D341Med (cell line): ENCODE measurements around the gene NSMF.

ENCODE experiments used
- DNase-seq: peaks from one replicate; pipeline ENCODE4 v3.0.0; 2012; ENCODE audit warnings: low spot score

Gene NSMF

DNA sequence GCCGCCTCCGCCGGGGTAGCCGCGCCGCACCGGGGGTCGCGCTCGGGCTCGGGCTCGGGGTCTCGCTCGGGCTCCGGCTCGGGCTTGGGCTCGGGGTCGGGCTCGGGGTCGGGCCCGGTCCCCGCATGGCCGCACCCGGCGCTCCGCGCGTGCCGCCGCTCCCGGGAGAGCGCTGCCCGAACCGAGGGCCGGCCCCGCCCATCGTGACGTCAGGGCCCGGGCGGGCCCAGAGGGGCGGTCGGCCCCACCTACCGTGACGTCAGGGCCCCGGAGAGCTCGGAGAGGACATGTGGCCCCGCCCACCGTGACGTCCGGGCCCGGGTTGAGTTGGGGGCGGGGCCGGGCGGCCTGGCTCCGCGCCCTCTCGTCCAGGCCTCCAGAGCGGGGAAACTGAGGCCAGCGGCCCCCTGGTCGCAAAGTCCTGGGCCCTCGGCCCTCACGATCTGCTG lies at the start of gene NSMF:
Gene NSMF, minus strand, starts transcription at position 183 of the 449 bp plus-strand sequence. CDS start 232 bp downstream, outside the sequence.
- DNase-seq = peak; percentile 100

DNA sequence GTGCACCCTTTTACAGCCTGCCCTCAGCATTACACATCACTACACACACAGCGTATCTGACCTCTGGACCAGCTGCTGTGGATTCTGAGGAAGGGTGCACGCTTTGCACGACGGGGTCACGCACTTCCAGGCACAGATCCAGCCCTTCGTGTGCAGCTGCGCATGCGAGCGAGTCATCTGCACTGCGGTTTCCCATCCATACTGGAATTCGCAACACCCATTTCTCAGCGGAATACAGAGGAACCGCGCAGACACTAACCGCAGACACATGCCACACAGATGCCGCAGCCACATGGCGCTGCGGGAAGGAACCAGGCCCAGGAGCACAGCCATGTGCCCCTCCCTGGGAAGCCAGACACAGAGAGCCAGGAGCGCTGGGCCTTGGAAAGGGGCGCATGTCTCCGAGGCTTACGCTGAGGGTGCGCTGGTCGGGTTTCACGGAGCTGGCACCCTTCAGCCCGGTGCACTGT lies 47.6 kb upstream of the NSMF start:
- DNase-seq = peak; percentile 24

GRCh38 chr9:137506274-137506673 lies 47.1 kb upstream of the NSMF start:
- peak; percentile 30 for DNase-seq

DNA sequence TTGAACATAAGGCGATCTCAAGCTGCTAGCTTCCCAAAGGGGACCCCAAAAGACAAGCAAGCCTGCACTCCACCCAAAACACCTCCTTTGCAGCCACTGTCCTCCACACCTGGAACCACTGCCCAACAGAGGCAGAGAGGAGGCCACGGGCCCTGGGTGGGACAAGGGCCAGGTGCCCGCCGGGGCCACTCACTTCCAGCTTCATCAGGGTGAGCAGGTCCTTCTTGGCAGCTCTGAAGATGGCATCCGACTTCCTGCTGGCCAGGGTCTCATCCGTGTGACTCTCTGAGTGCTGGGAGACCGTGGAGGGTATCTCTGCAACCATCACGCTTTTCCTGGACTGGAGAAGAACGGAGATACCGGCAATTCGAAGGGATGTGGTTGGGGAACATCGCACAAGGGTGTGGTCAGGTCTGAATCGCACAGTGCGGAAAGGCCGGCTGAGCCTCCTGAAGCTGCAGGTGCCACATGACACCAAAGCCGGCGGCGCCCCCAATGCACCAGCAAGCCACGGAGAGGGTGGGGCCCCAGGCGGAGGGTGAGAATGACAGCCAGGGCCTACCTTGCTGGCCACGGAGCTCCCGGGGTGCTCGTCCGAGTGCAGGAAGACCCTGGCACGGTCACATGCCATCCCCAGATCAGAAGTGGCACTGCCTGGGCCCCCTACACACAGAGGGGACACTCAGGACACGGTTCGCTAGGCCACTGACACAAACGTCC lies 46.4 kb upstream of the NSMF start:
- peak; percentile 24 for DNase-seq

GRCh38 chr9:137504432-137504777 lies 45.3 kb upstream of the NSMF start:
- DNase-seq = no peak

DNA sequence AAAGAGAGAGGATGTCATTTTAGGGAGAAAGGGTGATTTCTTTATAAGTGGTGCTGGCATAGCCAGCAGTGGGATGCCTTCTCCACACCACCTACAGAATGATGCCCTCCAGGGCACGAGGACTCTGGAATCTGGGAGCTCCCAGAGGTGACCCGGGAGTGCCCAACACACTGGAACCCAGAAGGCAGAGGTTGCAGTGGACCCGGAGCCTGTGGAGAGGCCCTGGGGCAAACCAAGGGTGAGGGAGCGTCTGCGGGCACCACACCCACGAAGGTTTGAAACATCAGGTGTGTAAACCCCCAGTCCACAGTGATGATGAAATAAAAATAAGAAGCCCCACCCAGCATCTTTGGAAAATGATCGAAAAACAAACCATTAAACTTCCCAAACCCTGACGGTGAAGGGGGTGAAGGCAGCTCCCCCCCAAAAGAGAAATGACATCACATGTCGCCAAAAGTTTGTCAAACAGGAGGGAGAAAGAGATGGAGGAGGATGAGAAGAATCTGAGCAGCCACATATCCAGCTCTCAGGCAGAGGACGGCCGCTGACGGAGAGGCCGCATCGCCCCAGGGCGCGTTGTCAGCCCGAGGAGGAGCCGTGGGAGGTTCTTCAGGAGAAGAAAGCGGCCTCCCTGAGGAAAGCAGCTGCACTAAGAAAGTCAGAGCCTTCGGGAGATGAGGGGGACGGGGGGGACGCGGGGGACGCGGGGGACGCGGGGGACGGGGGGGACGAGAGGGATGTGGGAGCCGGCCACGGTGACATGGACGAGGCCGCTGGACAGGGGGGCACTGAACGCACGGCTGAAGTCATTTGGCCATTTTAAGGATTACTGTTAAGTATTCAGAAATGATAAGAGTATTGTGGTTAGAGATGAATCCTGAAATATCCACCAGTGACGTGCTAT lies 43.1 kb upstream of the NSMF start:
- DNase-seq = peak; percentile 87

DNA sequence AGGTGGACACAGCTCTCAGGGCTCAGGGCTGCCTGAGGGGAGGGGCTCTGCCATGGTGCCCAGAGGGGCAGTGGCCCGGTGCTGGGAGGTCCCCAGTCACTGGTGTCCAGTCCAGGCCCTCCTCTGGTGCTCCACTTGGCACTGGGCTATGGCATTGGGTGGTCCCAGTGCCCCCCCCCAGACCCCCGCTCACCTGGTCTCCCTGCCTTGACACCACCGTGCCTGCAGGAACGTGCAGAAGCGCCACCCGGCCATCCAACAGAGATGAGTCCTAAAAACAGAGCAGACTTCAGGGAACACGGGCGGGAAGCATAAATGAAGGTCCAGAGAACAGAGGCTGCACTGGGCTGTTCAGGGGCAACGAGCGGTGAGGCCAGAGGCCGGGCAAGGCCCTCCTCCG lies 42.3 kb upstream of the NSMF start:
- DNase-seq = no peak

- DNase-seq = no peak
Measured at GRCh38 chr9:137500666-137501397, 41.7 kb upstream of the NSMF start.

DNA sequence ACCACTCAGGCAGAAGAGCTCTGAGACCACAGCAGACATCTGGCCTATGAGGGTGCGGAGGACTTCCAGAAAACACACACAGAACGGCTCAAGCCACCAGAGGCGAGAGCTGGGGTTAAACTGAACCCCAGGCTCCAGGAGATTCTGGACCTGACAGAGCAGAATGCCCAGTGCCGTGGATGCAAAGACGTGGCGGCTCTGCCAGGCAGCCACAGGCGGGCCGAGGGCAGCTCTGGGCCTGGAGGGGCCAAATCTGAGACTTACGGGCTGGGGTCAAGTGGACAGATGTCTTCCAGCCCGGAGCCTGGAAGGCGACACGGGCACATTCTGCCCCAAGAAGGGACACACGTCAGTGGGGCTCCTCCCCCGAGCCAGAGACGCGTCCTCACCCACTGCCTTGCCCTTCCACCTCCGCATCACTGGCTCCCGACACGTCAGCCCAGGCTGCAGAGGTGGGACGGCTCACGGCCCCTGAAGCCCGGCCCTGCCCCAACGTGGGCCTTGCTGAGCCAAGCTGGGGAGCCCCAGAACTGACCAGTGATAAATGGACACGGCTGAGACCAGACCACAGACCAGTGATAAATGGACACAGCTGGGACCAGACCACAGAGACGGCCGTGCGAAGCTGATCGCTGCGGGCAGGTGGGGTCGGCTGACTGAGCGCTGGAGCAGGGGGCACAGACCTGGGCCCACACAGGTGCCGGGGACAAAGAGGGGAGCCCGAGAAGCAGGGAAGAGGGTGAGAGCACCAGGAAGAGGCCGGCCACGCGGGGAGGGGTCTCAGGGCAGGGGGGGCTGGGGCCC lies 40.9 kb upstream of the NSMF start:
- no peak for DNase-seq

GRCh38 chr9:137499416-137499815 lies 40.3 kb upstream of the NSMF start:
- no peak for DNase-seq

- no peak for DNase-seq
Measured at GRCh38 chr9:137498720-137499150, 39.6 kb upstream of the NSMF start.

DNA sequence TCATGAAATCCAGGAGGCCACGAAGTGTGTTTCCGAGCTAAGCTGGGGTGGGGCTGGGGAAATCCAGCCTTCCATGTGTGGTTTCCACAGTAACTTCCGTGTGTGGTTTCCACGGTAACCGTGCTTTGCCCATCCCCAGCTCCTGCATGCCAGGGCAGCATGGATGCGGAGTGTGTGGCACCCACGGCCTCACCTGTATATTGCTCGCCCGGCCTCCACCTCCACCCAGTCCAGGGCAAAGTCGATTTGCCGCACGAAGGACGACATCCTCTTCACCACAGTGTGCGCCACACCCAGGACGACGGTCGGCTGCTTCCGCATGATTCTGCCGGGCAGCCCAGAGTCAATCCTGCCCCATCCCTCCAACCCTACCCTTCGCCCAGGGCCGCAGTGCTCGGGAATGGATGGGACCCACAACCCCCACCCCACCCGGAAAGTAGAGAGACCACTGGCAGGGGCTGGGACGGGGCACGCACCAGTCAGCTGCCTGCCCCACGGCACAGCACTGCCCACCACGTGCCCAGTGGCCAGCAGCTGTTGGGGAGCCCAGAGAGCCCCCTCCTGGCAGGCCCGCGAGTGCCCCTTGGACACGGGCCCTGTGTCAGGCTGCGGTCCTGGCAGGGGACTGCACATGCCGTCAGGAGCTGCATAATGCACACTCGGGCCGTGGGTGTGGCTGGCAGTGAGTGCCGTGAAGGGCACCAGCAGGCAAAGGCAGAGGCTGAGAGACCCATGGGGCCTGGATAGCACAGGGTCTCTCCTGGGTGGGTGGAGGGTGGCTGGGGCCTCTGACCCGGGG lies 39.0 kb upstream of the NSMF start:
- DNase-seq = no peak

DNA sequence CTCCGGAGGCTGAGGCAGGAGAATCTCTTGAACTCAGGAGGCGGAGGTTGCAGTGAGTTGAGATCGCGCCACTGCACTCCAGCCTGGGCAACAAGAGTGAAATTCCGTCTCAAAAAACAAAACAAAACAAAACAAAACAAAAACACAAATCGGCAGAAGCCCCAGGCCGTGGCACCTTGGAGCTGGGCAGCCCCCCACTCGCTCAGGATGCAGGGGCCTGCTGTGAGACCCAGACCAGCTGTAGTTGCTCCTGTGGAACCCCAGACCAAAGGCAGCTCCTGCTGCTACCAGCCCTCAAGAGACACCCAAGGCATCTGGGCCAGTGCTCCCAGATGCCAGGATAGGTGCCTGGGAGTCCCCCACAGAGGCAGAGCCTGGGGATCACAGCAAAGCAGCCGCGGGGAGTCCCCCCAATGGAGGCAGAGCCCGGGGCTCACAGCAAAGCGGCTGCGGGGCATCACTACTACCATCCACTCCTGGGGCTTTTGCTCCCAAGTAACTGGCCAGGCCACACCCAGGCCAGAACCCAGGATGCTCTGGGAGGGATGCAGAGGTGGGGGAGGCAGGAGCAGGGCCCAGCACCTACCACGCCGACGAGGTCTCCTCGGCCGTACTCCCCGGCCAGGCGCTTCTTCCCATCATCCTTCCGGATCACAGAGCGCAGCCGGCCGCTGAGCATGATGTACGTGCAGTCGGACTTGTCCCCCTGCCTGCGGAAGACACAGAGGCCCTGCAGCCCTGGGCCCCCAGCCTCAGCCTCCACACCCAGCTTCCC lies 37.7 kb upstream of the NSMF start:
- no peak for DNase-seq

DNA sequence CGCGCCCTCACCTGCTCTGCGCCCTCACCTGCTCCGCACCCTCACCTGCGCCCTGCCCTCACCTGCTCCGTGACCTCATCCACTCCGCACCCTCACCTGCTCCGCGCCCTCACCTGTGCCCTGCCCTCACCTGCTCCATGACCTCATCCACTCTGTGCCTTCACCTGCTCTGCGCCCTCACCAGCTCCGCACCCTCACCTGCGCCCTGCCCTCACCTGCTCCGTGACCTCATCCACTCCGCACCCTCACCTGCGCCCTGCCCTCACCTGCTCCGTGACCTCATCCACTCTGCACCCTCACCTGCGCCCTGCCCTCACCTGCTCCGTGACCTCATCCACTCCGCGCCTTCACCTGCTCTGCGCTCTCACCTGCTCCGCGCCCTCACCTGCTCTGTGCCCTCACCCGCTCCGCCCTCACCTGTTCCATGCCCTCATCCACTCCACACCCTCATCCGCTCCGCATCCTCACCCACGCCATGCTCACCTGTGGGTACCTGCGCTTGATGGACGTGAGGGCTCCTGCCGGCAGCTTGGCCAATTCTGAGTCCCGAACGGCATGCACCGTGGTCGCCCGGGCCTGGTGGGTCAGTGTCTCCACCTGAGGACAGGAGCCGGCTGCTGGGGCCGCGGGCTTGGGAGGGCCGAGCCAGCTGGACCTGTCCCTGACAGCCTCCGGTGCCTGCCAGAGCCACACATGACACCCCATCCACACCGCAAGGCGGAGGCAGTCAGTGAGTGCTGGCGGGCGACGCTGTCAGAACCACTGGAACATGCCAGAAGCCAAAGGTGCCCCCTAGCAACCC lies 35.6 kb upstream of the NSMF start:
- no peak for DNase-seq

GRCh38 chr9:137494104-137494544 lies 35.0 kb upstream of the NSMF start:
- peak; percentile 22 for DNase-seq

- no peak for DNase-seq
Measured at GRCh38 chr9:137493364-137494103, 34.4 kb upstream of the NSMF start.

DNA sequence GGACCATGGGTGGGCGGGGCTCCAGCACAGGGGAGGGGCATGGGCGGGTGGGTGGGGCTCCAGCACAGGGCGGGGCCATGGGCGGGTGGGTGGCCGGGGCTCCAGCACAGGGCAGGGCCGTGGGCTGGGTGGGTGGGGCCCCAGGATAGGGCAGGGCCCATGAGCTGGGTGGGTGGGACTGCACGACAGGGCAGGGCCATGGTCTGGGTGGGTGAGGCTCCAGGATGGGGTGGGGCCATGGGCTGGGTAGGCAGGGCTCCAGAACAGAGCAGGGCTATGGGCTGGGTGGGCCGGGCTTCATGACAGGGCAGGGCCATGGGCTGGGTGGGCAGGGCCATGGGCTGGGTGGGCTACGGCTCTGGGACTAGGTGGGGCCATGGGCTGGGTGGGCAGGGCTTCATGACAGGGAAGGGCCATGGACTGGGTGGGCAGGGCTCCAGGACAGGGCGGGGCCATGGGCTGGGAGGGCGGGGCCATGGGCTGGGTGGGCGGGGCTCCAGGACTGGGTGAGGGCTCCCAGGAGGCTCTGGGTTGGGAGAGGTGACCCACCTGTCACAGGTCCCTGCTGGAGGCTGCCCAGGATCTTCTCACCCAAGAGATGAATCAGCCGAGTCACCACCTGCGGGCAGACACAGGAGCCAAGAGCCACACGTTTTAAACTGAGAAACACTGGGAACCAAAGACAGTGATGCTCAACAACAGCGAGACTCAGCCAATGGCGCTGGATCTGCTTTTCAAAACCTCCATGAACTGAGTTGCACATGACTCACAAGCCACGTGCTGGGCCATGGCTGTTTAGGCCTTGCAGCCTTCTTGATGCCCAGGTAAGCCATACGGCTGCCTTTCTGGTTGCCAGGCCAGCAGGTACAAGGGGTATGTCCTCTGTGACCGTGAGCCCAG lies 33.6 kb upstream of the NSMF start:
- peak; percentile 60 for DNase-seq
